H54 (cell line): ENCODE results near the gene PRKCH.

ENCODE experiments used
- DNase-seq: peaks from one replicate; pipeline ENCODE4 v3.0.0; 2011; ENCODE audit warnings: low spot score, mixed read lengths; ENCODE audit not compliant: insufficient read length
- FAIRE-seq: peaks from 3 replicates; lab custom pipeline; 2011; peaks lifted over from hg19 to GRCh38; lab: Jason Lieb, UNC
- POLR2A ChIP-seq: IDR thresholded peaks from 2 replicates; pipeline ENCODE4 v1.6.1; 2011; ENCODE audit warnings: low read depth, mild to moderate bottlenecking, low read length

Gene PRKCH

DNA sequence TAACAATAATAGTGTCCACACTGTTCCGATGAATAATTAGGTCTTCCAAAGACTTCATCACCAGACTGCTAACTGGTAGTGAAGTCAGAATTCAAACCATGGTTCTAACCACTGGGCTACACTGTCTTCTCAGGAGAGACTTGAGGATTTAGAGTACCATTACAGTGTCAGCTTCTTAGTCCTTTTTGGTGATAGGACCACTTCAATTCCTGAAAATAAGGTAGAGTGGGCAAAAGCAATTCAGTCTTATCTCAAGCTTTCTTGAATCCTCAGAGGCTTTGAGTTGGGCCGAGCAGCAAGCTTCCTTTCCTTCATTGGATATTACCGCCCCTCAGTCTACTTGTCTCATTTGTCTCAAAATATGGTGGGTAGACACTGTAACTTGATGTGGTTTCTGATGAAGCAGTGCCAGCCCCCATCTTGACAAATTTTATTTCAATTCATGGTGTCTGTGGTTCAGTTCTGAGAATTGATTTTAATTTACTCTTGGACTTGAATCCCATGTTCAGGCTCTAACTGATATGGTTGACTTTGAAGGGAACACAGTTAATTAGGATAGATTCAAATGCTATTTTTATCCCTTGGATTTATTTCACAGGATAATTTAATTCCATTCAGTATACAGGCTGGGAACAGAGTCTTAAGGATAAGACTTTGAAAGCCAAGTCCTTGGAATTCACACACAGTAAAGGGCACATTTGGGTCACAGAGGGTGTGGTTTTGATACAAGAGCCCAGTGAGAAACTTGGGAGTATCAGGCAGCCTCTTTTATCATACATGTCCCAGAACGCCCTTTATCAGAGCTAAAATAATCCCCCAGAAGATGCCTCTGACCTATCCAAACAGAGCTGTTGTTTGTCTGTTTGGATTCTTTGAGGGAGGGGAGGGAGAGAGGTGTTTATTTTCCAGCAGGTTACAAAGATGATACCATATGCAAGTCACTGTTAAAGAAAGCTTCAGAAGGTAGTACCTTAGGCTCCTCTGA lies 167.3 kb downstream of the PRKCH start:
- no peak for TF ChIP-seq POLR2A
- no peak for FAIRE-seq
- no peak for DNase-seq

GRCh38 chr14:61489512-61489911 lies 168.1 kb downstream of the PRKCH start:
- FAIRE-seq = no peak
- no peak for TF ChIP-seq POLR2A
- no peak for DNase-seq

GRCh38 chr14:61489932-61490331 lies 168.6 kb downstream of the PRKCH start:
- FAIRE-seq (no peak), DNase-seq (no peak)
- no peak for TF ChIP-seq POLR2A

DNA sequence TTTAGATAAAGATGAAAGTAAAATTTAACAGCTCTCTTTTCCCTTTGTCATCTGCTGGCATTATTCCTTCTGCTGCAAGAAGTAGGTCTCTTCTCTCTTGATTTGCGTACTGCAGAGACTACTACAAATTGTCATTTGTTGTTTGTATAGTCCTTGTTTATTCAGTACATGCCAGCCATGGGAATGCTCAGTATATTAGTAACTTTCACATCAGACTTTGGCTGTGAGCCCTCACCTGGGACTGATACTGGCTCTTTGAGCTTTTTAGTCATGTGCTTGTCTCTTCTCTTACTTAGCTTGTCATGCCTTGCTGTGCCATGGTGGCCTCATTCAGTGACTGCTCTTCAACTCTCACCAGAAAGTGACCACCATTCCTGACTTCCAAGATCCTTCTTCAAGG lies 169.8 kb downstream of the PRKCH start:
- FAIRE-seq (peak; percentile 27), DNase-seq (no peak)
- no peak for TF ChIP-seq POLR2A

DNA sequence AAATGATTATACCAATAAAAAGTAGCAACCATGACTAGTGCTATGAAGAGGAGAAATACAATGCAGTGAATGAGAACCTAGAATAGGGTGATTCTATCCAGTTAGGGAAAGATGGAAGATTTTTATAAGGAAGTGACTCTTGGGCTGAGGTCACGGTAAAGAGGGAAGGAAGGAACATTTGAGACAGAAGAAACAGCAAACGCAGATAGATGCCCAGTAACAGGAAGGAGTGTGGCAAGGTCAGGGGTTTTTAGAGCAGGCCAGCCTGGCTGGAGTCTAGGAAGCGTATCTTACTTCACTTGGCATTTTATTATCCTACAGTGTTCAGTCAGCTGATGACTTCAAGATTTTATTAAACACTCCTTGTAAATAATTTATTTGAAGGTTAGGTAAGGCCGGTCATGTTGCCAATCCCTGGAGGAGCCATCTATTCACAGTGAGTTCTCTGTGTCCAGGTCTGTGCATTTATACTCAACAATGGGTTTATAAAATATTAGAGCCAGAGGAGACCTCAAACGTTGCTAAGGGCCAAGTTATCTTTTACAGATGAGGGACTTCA lies 170.6 kb downstream of the PRKCH start:
- no peak for DNase-seq
- TF ChIP-seq POLR2A = no peak
- FAIRE-seq = peak; percentile 30

GRCh38 chr14:61492474-61492873 lies 171.1 kb downstream of the PRKCH start:
- FAIRE-seq (no peak), DNase-seq (no peak)
- no peak for TF ChIP-seq POLR2A

GRCh38 chr14:61493239-61493638 lies 171.9 kb downstream of the PRKCH start:
- peak; percentile 99 for FAIRE-seq
- peak; percentile 37 for DNase-seq
- no peak for TF ChIP-seq POLR2A

DNA sequence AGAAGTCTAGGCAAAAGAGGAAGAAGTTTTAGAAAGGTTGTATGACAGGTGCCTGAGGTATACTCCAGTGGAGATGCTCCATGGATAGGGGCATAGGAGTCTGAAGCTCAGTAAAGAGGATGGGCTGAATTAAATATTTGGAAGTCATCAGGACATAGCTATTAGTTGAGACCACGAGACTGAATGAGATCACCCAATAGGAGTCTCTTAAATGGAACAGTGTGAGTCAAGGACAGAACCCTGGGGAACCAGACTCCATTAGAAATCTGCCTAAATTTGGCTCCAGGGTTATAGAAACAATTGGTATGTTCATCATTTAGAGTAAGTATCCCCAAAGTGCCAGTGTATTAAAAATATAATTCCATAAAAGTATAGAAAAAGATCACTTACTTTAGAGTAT lies 172.6 kb downstream of the PRKCH start:
- DNase-seq (no peak), FAIRE-seq (no peak)
- TF ChIP-seq POLR2A = no peak

GRCh38 chr14:61495809-61496208 lies 174.4 kb downstream of the PRKCH start:
- peak; percentile 11 for FAIRE-seq
- no peak for DNase-seq
- no peak for TF ChIP-seq POLR2A

DNA sequence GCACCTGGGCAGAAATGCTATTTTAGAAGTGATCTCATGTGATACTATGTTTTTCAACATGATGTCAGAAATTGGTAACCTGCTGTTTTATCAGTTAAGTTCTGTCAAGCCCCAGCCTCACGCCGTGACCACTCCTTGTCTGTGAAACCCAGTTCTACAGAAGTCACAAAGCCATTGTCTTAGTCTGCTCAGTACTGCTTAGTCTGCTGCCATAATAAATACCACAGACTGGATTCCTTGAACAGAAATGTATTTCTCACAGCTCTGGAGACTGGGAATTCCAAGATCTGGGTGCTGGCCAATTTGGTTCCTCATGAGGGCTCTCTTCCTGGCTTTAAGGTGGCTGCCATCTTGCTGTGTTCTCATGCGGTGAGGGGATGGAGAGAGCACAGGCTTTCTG lies 176.9 kb downstream of the PRKCH start:
- TF ChIP-seq POLR2A = no peak
- DNase-seq (no peak), FAIRE-seq (no peak)

DNA sequence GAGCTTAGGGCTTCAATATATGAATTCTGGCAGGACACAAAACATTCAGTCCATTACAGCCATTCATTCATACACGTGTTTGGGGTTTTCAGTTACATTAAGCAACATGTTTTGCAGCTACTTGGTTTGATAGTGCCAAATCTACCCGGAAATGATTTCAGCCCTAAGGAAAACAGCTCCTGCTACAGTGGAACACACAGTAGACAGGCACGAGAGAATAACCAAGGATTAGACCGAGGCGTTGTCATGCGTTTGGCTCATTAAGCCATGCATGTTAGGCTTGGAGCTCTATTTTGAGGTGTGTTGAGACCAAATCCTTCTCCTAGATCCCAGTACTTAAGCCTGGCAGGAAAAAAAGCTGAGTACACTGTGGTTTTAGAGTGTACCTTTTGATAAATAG lies 177.4 kb downstream of the PRKCH start:
- DNase-seq (no peak), FAIRE-seq (peak; percentile 64)
- no peak for TF ChIP-seq POLR2A

- FAIRE-seq = no peak
- TF ChIP-seq POLR2A = no peak
Observed at GRCh38 chr14:61499991-61500390, 178.6 kb downstream of the PRKCH start.

DNA sequence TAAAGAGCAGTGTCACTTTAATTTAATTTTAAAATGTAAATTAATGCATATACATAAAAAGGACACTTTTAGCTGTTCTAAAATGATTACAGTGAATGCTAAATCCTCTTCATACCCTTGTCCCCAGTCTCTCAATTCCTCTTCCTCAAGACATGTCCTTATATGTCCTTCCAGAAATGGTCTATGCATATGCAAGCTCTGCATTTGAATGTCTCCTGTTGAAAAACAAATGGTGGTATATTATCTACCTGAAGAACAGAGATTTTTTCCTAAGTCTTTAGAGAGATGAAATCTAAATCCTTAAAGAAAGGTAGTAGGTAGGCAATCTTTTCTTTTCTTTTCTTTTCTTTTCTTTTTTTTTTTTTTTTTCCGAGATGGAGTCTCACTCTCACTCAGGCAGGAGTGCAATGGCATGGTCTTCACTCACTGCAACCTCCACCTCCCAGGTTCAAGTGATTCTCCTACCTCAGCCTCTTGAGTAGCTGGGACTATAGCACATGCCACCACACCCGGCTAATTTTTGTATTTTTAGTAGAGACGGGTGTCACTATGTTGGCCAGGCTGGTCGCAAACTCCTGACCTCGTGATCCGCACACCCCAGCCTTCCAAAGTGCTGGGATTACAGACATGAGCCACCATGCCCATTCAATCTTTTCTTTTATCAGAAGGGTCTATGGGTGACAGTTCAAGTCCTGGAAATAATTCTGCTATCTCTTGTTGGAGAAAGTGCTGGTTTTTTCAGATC lies 180.5 kb downstream of the PRKCH start:
- DNase-seq (no peak), FAIRE-seq (no peak)
- no peak for TF ChIP-seq POLR2A

More at GRCh38 chr14:61499991-61500390, 178.6 kb downstream of the PRKCH start:
- DNase-seq = no peak
